Measurements from ENCODE around the gene CACTIN. TPM values are rescaled to one million over a fixed set of nuclear protein-coding genes. Genes with fewer than 3 reads are reported as not detected.

Gene CACTIN
- total and polyA plus RNA-seq, 2 of the 8 experiments (the other 6 are each of a cell fraction or from before 2014, with no cell fraction given): 25.8 to 29.9 TPM

- TF ChIP-seq KDM4A (IDR thresholded peaks at IDR 0.05; ENCODE audit: low read depth, low read length, severe bottlenecking): no peak
- no peak for TF ChIP-seq CHD2 (IDR thresholded peaks at IDR 0.05; ENCODE audit: low read length)
- TF ChIP-seq ATF3 (IDR thresholded peaks at IDR 0.05; ENCODE audit: insufficient read depth, low read depth, low read length): no peak
- TF ChIP-seq SUZ12 (IDR thresholded peaks at IDR 0.05; ENCODE audit: low read length): no peak
- no peak for TF ChIP-seq HDAC6 (IDR thresholded peaks at IDR 0.05; ENCODE audit: low read depth, low read length)
- no peak for TF ChIP-seq SP2 (IDR thresholded peaks at IDR 0.05; ENCODE audit: low read length)
Measured at GRCh38 chr19:3665681-3666544, 39.3 kb upstream of the CACTIN start (continued).
